Measurements from ENCODE around the gene DNASE1L3. TPM values are rescaled to one million over a fixed set of nuclear protein-coding genes. Genes with fewer than 3 reads are reported as not detected.

Gene DNASE1L3
- total RNA-seq, 1 donor from 2014 or later, result 10.0 TPM

DNA sequence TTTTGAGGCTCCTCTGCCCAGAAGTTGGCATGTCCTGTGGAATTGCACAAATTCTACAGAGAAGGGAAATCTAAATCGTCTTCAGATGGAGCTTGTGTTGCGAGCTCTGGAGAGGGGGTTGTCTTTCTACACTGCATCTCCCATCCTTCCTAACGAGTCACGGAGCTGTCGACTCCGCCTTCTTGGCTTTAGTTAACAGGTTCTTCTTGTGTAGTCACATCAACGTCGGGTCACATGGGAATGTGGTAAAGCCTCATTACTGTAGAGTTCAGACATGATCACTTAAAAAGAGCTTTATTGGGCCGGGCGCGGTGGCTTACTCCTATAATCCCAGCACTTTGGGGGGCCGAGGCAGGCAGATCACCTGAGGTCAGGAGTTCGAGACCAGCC is 60.0 kb downstream of the DNASE1L3 start:
- H3K9me3 ChIP-seq, result no peaks in the 10 kb centered on the region
- H3K4me1 ChIP-seq, result no peaks in the 10 kb centered on the region
- intact Hi-C loops (cut with DNase I), result no loop called here
- TF ChIP-seq CTCF (IDR thresholded peaks at IDR 0.05), result no peak
- peaks cover 74 to 93% of the 10 kb centered on the region in 2 donors for H3K36me3 ChIP-seq
- H3K27me3 ChIP-seq, result no peaks in the 10 kb centered on the region
- DNase-seq (ENCODE audit: low spot score in 2 of 2), result no peak
- no peak overlapping the region for H3K4me3 ChIP-seq
- H3K27ac ChIP-seq, result no peak overlapping the region

GRCh38 chr3:58150130-58150809 is 60.5 kb downstream of the DNASE1L3 start:
- intact Hi-C loops (cut with DNase I), result no loop called here
- TF ChIP-seq CTCF (IDR thresholded peaks at IDR 0.05), result no peak
- peaks cover 78 to 93% of the 10 kb centered on the region in 2 donors for H3K36me3 ChIP-seq

GRCh38 chr3:58148049-58148448 is 62.7 kb downstream of the DNASE1L3 start:
- peaks cover 72 to 93% of the 10 kb centered on the region in 2 donors for H3K36me3 ChIP-seq
- intact Hi-C loops (cut with DNase I), result no loop called here
- no peak overlapping the region for H3K27ac ChIP-seq
- H3K27me3 ChIP-seq, result no peaks in the 10 kb centered on the region
- TF ChIP-seq CTCF (IDR thresholded peaks at IDR 0.05), result no peak
- no peaks in the 10 kb centered on the region for H3K9me3 ChIP-seq
- no peak overlapping the region for H3K4me3 ChIP-seq
- no peaks in the 10 kb centered on the region for H3K4me1 ChIP-seq
- no peak for DNase-seq (ENCODE audit: low spot score in 2 of 2)

More at GRCh38 chr3:58150130-58150809, 60.5 kb downstream of the DNASE1L3 start:
- Histone ChIP-seq H3K4me3 (no peak overlapping the region), H3K9me3 (no peaks in the 10 kb centered on the region), H3K4me1 (no peaks in the 10 kb centered on the region), H3K27me3 (no peaks in the 10 kb centered on the region), H3K27ac (no peak overlapping the region)
- DNase-seq (ENCODE audit: low spot score in 2 of 2), result no peak

GRCh38 chr3:58144478-58145325 is 66.1 kb downstream of the DNASE1L3 start:
- no peak for TF ChIP-seq CTCF (IDR thresholded peaks at IDR 0.05)
- H3K4me1 ChIP-seq, result no peaks in the 10 kb centered on the region
- no peaks in the 10 kb centered on the region for H3K9me3 ChIP-seq
- H3K36me3 ChIP-seq, result peaks cover 78 to 99% of the 10 kb centered on the region in 2 donors
- intact Hi-C loops (cut with DNase I), result no loop called here
- no peak for DNase-seq (ENCODE audit: low spot score in 2 of 2)
- no peak overlapping the region for H3K4me3 ChIP-seq
- no peak overlapping the region for H3K27ac ChIP-seq
- no peaks in the 10 kb centered on the region for H3K27me3 ChIP-seq

GRCh38 chr3:58143417-58144055 is 67.2 kb downstream of the DNASE1L3 start:
- intact Hi-C loops (cut with DNase I), result no loop called here
- H3K4me3 ChIP-seq, result no peak overlapping the region
- H3K36me3 ChIP-seq, result peaks cover 78 to 99% of the 10 kb centered on the region in 2 donors

More at GRCh38 chr3:58143417-58144055, 67.2 kb downstream of the DNASE1L3 start:
- no peaks in the 10 kb centered on the region for H3K4me1 ChIP-seq
- DNase-seq (ENCODE audit: low spot score in 2 of 2), result no peak
- H3K9me3 ChIP-seq, result no peaks in the 10 kb centered on the region
- no peak overlapping the region for H3K27ac ChIP-seq
- no peak for TF ChIP-seq CTCF (IDR thresholded peaks at IDR 0.05)
- no peaks in the 10 kb centered on the region for H3K27me3 ChIP-seq

Other genes with a start within 250 kb of the DNASE1L3 start
- 144 TPM for gene FLNB, start 202.6 kb downstream of the DNASE1L3 start, total RNA-seq
- 6.9 TPM for gene ABHD6, start 26.8 kb upstream of the DNASE1L3 start, total RNA-seq
- gene RPP14, start 95.3 kb upstream of the DNASE1L3 start, total RNA-seq, result 32.5 TPM
- 0.53 TPM for gene HTD2, start 95.5 kb upstream of the DNASE1L3 start, total RNA-seq
- gene PXK, start 121.9 kb upstream of the DNASE1L3 start, total RNA-seq, result 14.8 TPM
- 30.7 TPM for gene PDHB, start 222.9 kb upstream of the DNASE1L3 start, total RNA-seq

Measured in ascending aorta (tissue), 2 donors.